Chondrocyte (in vitro differentiated cells): ENCODE results near the gene ACTR6. TPM values are rescaled to one million over a fixed set of nuclear protein-coding genes. Genes with fewer than 3 reads are reported as not detected.
"Not testable (repeated sequence)": the region's sequence is repeated elsewhere in the genome, so short reads cannot be mapped to it uniquely, and the experiment has no call there.

Source experiments
- DNase-seq: peaks from one replicate; pipeline ENCODE4 v3.0.0; 2021; ENCODE audit warnings: mixed read lengths, low spot score
- H3K27ac Mint-ChIP-seq: one replicate; pipeline ENCODE4 v1.8.0; 2021; ENCODE audit warnings: mild to moderate bottlenecking, moderate library complexity, mixed read lengths; ENCODE audit not compliant: unreplicated experiment
- H3K27me3 Mint-ChIP-seq: 2 replicates; pipeline ENCODE4 v1.8.0; 2021; ENCODE audit warnings: low read depth, mixed read lengths
- H3K36me3 Mint-ChIP-seq: 2 replicates; pipeline ENCODE4 v1.8.0; 2021; ENCODE audit warnings: low read depth, mixed read lengths
- H3K4me1 Mint-ChIP-seq: 2 replicates; pipeline ENCODE4 v1.8.0; 2021; ENCODE audit warnings: low read depth, mild to moderate bottlenecking, mixed read lengths
- H3K4me3 Mint-ChIP-seq: one replicate; pipeline ENCODE4 v1.8.0; 2021; ENCODE audit warnings: mild to moderate bottlenecking, moderate library complexity, mixed read lengths; ENCODE audit not compliant: unreplicated experiment
- H3K9me3 Mint-ChIP-seq: 2 replicates; pipeline ENCODE4 v1.8.0; 2021; ENCODE audit warnings: low read depth, mixed read lengths
- total RNA-seq: library from RNA; stranded (reverse); gene quantifications from 3 replicates; pipeline ENCODE4 v1.2.1, GENCODE V29; 2021
- TF ChIP-seq, protein P1 (sequence below): fragments of 200-600 bp; sonication (generic); IDR thresholded peaks from 2 replicates; pipeline ENCODE4 v1.5.0; 2021; ENCODE audit warnings: antibody characterized with exemption, mild to moderate bottlenecking, moderate library complexity

The ACTR6 gene
- total RNA-seq, 1 donor from 2014 or later, result 20.7 TPM

- Mint-ChIP-seq H3K27me3 (no peaks in the 10 kb centered on the region), H3K36me3 (peaks cover 26% of the 10 kb centered on the region), H3K9me3 (no peaks in the 10 kb centered on the region)
These were observed 13.9 kb downstream of the ACTR6 start for GRCh38 chr12:100214518-100214917.

GRCh38 chr12:100215209-100215608 is 14.6 kb downstream of the ACTR6 start:
- Mint-ChIP-seq H3K27ac (no peak overlapping the region), H3K9me3 (no peaks in the 10 kb centered on the region), H3K27me3 (no peaks in the 10 kb centered on the region), H3K4me3 (no peak overlapping the region), H3K36me3 (peaks cover 25% of the 10 kb centered on the region), H3K4me1 (no peaks in the 10 kb centered on the region)
- TF ChIP-seq, protein P1, sequence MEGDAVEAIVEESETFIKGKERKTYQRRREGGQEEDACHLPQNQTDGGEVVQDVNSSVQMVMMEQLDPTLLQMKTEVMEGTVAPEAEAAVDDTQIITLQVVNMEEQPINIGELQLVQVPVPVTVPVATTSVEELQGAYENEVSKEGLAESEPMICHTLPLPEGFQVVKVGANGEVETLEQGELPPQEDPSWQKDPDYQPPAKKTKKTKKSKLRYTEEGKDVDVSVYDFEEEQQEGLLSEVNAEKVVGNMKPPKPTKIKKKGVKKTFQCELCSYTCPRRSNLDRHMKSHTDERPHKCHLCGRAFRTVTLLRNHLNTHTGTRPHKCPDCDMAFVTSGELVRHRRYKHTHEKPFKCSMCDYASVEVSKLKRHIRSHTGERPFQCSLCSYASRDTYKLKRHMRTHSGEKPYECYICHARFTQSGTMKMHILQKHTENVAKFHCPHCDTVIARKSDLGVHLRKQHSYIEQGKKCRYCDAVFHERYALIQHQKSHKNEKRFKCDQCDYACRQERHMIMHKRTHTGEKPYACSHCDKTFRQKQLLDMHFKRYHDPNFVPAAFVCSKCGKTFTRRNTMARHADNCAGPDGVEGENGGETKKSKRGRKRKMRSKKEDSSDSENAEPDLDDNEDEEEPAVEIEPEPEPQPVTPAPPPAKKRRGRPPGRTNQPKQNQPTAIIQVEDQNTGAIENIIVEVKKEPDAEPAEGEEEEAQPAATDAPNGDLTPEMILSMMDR, result no peak
- DNase-seq, result no peak

More at GRCh38 chr12:100214518-100214917, 13.9 kb downstream of the ACTR6 start:
- Mint-ChIP-seq H3K4me1 (no peaks in the 10 kb centered on the region), H3K4me3 (no peak overlapping the region), H3K27ac (no peak overlapping the region)
- DNase-seq, result no peak
- TF ChIP-seq, protein P1, result no peak

GRCh38 chr12:100216337-100216736 is 15.7 kb downstream of the ACTR6 start:
- Mint-ChIP-seq H3K4me3 (no peak overlapping the region), H3K9me3 (no peaks in the 10 kb centered on the region), H3K27ac (no peak overlapping the region), H3K36me3 (peaks cover 20% of the 10 kb centered on the region), H3K4me1 (no peaks in the 10 kb centered on the region), H3K27me3 (no peaks in the 10 kb centered on the region)
- TF ChIP-seq, protein P1, result no peak
- DNase-seq, result no peak

GRCh38 chr12:100219328-100220109 is 18.9 kb downstream of the ACTR6 start:
- Mint-ChIP-seq H3K4me1 (no peaks in the 10 kb centered on the region), H3K27me3 (no peaks in the 10 kb centered on the region), H3K4me3 (no peak overlapping the region), H3K36me3 (peaks cover 16% of the 10 kb centered on the region), H3K9me3 (no peaks in the 10 kb centered on the region), H3K27ac (no peak overlapping the region)
- TF ChIP-seq, protein P1, result no peak
- DNase-seq, result no peak

DNA sequence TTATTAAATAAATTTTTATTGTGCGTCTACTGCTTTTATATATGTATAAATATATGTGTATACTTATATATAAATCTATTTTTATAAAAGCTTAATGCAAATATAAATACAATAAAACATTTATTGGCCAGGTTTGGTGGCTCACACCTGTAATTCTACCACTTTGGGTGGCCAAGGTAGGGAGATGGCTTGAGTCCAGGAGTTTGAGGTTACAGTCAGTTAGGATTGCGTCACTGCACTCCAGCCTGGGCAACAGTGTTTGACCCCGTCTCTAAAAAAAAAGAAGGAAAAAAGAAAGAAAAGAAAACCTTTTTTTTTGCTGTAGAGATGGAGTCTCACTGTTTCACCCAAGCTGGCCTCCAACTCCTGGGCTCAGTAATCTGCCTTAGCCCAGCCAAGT is 20.9 kb downstream of the ACTR6 start:
- TF ChIP-seq, protein P1, result no peak
- peaks cover 8% of the 10 kb centered on the region for H3K36me3 Mint-ChIP-seq
- no peak overlapping the region for H3K27ac Mint-ChIP-seq
- no peak for DNase-seq
- no peaks in the 10 kb centered on the region for H3K9me3 Mint-ChIP-seq
- H3K27me3 Mint-ChIP-seq, result no peaks in the 10 kb centered on the region
- H3K4me1 Mint-ChIP-seq, result no peaks in the 10 kb centered on the region
- H3K4me3 Mint-ChIP-seq, result no peak overlapping the region

- not testable (repeated sequence) for H3K9me3 Mint-ChIP-seq, H3K36me3 Mint-ChIP-seq, H3K4me1 Mint-ChIP-seq, H3K4me3 Mint-ChIP-seq, H3K27ac Mint-ChIP-seq, H3K27me3 Mint-ChIP-seq, DNase-seq
These were observed 21.6 kb downstream of the ACTR6 start for GRCh38 chr12:100222173-100222572.
